ENCODE measurements around the gene HOXD13. TPM values are rescaled to one million over a fixed set of nuclear protein-coding genes. Genes with fewer than 3 reads are reported as not detected.

Gene HOXD13
- total RNA-seq, 2 experiments from 2014 or later: not detected

DNA sequence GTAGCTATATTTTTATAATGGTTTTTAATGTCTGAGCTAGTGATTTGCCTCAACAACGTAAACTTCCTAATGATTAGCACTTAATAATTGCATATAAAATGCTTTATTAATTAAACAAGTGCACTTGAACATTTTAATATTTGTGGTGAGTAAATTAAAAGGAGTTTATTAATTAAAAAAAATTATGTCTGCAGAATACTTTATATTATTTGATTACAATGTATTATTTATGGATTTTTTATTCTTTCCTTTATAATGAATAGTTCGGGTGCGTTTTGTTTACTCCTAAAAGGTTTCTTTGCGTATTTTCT, 39.3 kb downstream of the HOXD13 start:
- Histone ChIP-seq H3K4me3 (ENCODE audit: low read length) (peak overlapping the region; percentile 36), H3K36me3 (ENCODE audit: insufficient read depth, low read length) (no peaks in the 10 kb centered on the region), H3K9me3 (ENCODE audit: control insufficient read depth in 1 of 2, insufficient read depth in 1 of 2, low read length in 2 of 2) (peaks cover 0 to 27% of the 10 kb centered on the region in 2 experiments), H3K27ac (ENCODE audit: low read depth in 1 of 2, low read length in 2 of 2) (no peak overlapping the region), H3K4me1 (ENCODE audit: insufficient read depth, low read length) (peaks cover 44% of the 10 kb centered on the region), H3K27me3 (ENCODE audit: control insufficient read depth in 1 of 2, insufficient read depth in 2 of 2, low read length in 2 of 2) (peaks cover 83 to 92% of the 10 kb centered on the region in 2 experiments)
- Mint-ChIP-seq H3K27me3 (peaks cover 88% of the 10 kb centered on the region), H3K36me3 (ENCODE audit: low read depth) (no peaks in the 10 kb centered on the region), H3K4me3 (peak overlapping the region; percentile 71), H3K9me3 (no peaks in the 10 kb centered on the region), H3K27ac (no peak overlapping the region), H3K4me1 (ENCODE audit: low read depth) (peaks cover 55% of the 10 kb centered on the region)
- POLR2A ChIA-PET: no interaction called here
- CTCF ChIA-PET: interaction anchor here (0.9 kb wide), 1 partner anchor 12 kb away, joined by 5 read pairs; no protein-coding TSS in a partner anchor
- DNase-seq: no peak
- intact Hi-C loops (cut with DNase I, micrococcal nuclease): loop anchor here in 1 of 2 experiments (5.0 to 10.0 kb wide), 2 partner anchors 45 to 1283 kb away; no protein-coding TSS in a partner anchor
- TF ChIP-seq, protein P1, sequence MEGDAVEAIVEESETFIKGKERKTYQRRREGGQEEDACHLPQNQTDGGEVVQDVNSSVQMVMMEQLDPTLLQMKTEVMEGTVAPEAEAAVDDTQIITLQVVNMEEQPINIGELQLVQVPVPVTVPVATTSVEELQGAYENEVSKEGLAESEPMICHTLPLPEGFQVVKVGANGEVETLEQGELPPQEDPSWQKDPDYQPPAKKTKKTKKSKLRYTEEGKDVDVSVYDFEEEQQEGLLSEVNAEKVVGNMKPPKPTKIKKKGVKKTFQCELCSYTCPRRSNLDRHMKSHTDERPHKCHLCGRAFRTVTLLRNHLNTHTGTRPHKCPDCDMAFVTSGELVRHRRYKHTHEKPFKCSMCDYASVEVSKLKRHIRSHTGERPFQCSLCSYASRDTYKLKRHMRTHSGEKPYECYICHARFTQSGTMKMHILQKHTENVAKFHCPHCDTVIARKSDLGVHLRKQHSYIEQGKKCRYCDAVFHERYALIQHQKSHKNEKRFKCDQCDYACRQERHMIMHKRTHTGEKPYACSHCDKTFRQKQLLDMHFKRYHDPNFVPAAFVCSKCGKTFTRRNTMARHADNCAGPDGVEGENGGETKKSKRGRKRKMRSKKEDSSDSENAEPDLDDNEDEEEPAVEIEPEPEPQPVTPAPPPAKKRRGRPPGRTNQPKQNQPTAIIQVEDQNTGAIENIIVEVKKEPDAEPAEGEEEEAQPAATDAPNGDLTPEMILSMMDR (IDR thresholded peaks at IDR 0.05): no peak
- no peak for ATAC-seq (ENCODE audit: poor library complexity)

- ChIA-PET CTCF (interaction anchor here (0.7 to 1.7 kb wide), 4 partner anchors 12 to 1016 kb away, joined by 3 to 5 read pairs (median 3); no protein-coding TSS in a partner anchor), POLR2A (interaction anchor here (0.7 to 1.0 kb wide), 3 partner anchors 10 to 55 kb away, joined by 3 to 6 read pairs (median 3); partner anchors contain the start of gene HOXD9)
- peak overlapping the region; percentile 71 for H3K4me3 Mint-ChIP-seq
- Histone ChIP-seq H3K4me1 (ENCODE audit: insufficient read depth, low read length) (peaks cover 49% of the 10 kb centered on the region), H3K27ac (ENCODE audit: low read depth in 1 of 2, low read length in 2 of 2) (no peak overlapping the region), H3K36me3 (ENCODE audit: insufficient read depth, low read length) (no peaks in the 10 kb centered on the region), H3K4me3 (ENCODE audit: low read length) (peak overlapping the region; percentile 36), H3K9me3 (ENCODE audit: control insufficient read depth in 1 of 2, insufficient read depth in 1 of 2, low read length in 2 of 2) (peaks cover 0 to 32% of the 10 kb centered on the region in 2 experiments), H3K27me3 (ENCODE audit: control insufficient read depth in 1 of 2, insufficient read depth in 2 of 2, low read length in 2 of 2) (peaks cover 84 to 92% of the 10 kb centered on the region in 2 experiments)
- DNase-seq (peak in 3 of 14 experiments; percentile 28 to 49 (median 40)), ATAC-seq (ENCODE audit: poor library complexity) (peak; percentile 12)
- intact Hi-C loops (cut with DNase I, micrococcal nuclease): loop anchor here in 1 of 2 experiments (5.0 to 10.0 kb wide), 2 partner anchors 45 to 1282 kb away; no protein-coding TSS in a partner anchor
- no peaks in the 10 kb centered on the region for H3K9me3 Mint-ChIP-seq
- H3K27me3 Mint-ChIP-seq: peaks cover 88% of the 10 kb centered on the region
- H3K4me1 Mint-ChIP-seq (ENCODE audit: low read depth): peaks cover 51% of the 10 kb centered on the region
- TF ChIP-seq, protein P1 (IDR thresholded peaks at IDR 0.05): no peak
- no peak overlapping the region for H3K27ac Mint-ChIP-seq
- no peaks in the 10 kb centered on the region for H3K36me3 Mint-ChIP-seq (ENCODE audit: low read depth)
Measured at GRCh38 chr2:176132205-176133171, 40.0 kb downstream of the HOXD13 start.

GRCh38 chr2:176133389-176133788, 40.9 kb downstream of the HOXD13 start:
- Mint-ChIP-seq H3K9me3 (peaks cover 2% of the 10 kb centered on the region), H3K4me1 (ENCODE audit: low read depth) (peaks cover 51% of the 10 kb centered on the region), H3K27ac (no peak overlapping the region), H3K36me3 (ENCODE audit: low read depth) (no peaks in the 10 kb centered on the region), H3K4me3 (no peak overlapping the region), H3K27me3 (peaks cover 88% of the 10 kb centered on the region)
- no peak overlapping the region for H3K27ac ChIP-seq (ENCODE audit: low read depth in 1 of 2, low read length in 2 of 2)
- H3K27me3 ChIP-seq (ENCODE audit: control insufficient read depth in 1 of 2, insufficient read depth in 2 of 2, low read length in 2 of 2): peaks cover 82 to 92% of the 10 kb centered on the region in 2 experiments
- no peaks in the 10 kb centered on the region for H3K36me3 ChIP-seq (ENCODE audit: insufficient read depth, low read length)
- ATAC-seq (ENCODE audit: poor library complexity): no peak
- ChIA-PET CTCF (interaction anchor here (0.7 to 1.7 kb wide), 3 partner anchors 475 to 1015 kb away, joined by 3 read pairs; no protein-coding TSS in a partner anchor), POLR2A (interaction anchor here (1.0 to 1.3 kb wide), 2 partner anchors 11 to 16 kb away, joined by 3 read pairs; partner anchors contain the start of gene HOXD9)
- intact Hi-C loops (cut with DNase I, micrococcal nuclease): loop anchor here in 1 of 2 experiments (5.0 to 10.0 kb wide), 2 partner anchors 46 to 1281 kb away; no protein-coding TSS in a partner anchor
- TF ChIP-seq, protein P1 (IDR thresholded peaks at IDR 0.05): no peak
- DNase-seq: no peak
- peaks cover 8 to 33% of the 10 kb centered on the region in 2 experiments for H3K9me3 ChIP-seq (ENCODE audit: control insufficient read depth in 1 of 2, insufficient read depth in 1 of 2, low read length in 2 of 2)
- H3K4me1 ChIP-seq (ENCODE audit: insufficient read depth, low read length): peaks cover 44% of the 10 kb centered on the region
- H3K4me3 ChIP-seq (ENCODE audit: low read length): no peak overlapping the region

Data from CD4-positive, alpha-beta T cell (primary cell).